Fibroblast of skin of scalp (primary cell): Measurements from ENCODE around the gene COBL.

Source experiments
- DNase-seq: peaks from one replicate; pipeline ENCODE4 v3.0.0-alpha.2; 2013

The COBL gene

DNA sequence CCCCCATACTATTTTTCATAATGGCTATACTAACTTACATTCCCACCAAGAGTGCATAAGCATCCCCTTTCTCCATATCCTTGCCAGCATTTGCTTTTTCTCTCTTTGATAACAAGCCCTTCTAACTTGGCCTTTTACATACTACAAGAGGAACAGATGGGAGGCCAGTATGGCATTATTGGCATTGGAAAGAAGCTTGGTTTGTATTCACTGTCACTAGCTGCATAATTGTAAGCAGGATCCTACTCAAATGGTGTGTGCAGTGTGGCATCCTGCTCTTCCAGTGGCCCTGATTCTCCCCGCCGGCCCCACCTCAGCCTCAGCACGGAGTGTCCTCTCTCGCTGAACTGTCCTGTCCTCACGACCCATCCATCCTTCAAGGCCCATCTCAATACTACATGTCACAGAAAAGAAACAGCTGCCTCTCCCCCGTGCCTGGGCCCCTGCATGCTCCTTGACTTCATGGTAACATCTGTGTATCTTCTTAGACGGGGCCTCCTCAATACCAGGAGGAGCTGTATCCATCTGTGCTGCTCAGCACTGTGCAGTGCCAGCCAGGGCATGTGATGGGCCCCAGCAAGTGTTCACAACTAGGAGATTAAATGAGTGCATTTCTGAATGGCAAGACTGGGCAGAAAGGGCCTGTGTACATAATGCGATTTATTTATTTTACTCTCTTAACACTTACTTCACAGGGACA lies 205.2 kb downstream of the COBL start:
- DNase-seq = no peak

DNA sequence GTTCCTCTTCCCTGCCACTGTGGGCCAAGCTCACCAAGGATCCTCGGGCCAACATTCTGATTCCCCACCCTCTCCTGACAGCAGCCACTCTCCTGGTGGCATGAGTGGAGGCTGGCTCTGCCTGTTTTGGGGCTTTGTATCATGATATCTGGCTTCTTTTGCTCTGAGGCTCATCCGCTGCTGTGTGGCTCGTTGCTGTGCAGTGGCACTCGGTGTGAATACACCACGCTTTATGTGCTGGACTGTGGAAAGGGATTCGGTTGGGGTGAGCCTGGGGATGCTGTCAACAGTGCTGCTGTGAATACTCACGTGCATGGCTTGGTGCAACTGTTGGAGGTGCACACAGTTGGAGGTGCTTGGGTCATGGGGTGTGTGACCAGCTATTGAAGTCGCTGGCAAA lies 208.5 kb downstream of the COBL start:
- DNase-seq = no peak

DNA sequence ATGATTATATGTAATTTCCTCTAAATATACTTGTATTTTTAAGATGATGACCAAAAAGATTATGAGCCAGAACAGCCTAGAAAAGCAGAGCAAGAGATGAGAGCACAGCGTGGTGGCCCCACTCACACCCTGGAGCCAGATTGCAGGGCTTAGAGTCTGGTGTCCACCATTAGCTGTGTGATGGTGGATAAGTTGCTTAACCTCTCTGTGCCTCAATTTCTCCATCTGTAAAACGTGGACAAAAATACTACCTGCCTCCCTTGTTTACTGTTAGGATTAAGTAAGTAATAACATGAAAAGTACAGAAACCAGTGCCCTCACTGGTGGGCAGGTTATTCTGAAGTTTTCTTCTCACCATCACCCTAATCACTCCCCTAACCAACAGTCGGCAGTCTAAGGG lies 212.3 kb downstream of the COBL start:
- no peak for DNase-seq

DNA sequence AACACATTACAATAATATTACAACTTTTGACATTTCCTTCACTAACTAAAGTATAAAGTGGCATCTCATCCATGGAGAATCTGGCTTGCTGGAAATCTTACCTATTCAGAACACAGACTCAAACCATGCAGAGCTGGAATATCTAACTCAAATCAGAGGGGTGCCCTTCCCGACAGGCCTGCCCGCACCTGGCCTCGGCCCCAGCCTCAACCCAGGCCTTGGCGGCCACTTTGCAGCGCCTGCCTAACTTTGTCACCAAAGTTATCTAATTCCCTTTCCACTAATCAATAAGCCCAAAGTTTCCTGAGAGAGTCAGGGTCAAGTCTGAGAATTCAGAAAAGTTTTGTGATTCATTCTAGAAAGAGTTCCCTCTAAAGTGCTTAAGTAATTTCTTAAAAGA lies 212.9 kb downstream of the COBL start:
- no peak for DNase-seq

DNA sequence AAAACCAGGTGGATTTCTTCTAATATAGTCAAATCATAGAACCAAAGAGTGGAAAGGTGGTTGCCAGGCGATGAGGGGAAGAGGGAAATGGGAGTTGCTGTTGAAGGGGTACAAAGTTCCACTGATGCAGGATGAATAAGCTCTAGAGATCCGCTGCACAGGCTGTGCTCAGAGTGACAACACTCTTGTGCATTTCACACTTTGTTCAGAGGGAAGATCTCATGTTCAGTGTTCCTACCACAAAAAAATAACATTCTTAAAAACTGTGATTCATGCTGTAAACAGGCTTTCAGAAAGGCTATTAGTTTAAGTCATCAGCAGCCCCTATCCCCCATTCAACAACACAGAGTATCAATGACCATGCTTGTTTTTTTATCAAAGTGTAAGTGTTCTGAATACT lies 213.8 kb downstream of the COBL start:
- DNase-seq = peak; percentile 82

DNA sequence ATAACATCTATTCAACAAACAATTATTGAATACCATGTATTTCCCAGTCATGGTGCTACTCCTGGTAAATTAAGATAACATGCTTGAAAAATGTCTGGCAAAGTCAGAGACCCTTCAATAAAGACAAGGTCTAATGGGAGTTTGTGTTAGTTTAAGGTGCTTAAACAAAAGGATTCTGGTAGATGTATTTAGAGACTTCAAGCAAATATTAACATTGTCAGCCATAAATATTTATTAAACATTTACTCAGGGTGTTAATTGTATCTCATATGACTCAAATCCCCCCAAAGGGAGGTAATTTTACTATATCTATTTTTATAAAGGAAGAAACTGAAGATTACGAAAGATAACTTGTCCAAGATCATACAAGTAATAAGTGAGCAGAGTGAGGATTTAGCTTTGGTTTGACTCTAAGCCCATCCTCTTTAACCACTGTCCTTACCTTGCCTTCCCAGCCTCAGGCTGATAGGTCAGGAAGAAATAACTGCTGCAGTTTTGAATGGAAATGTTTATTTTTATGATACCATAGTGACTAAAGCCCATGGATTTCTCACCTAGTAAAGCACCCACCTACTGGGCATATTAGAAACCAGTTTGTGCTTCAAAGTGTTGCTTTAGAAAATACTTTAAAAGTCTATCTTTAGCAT lies 215.4 kb downstream of the COBL start:
- no peak for DNase-seq

DNA sequence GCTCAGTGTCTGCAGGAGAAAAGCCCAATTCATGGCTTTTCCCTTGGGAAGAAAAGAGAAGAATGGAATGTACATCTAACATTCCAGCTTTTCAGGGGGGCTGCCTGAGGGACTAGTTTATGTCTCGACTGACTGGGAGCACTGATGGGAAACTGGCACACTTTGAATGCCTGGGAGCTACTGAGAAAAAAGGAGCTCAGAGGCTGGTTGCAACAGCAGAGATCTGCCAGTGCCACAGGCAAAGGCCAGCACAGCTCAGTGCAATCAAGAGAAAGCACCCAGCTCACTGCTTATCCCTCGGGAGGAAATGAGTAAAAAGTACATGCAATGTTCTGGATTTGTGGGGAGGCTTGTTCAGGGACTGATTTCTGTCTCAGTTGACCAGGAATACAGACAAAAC lies 226.2 kb downstream of the COBL start:
- DNase-seq = peak; percentile 60

DNA sequence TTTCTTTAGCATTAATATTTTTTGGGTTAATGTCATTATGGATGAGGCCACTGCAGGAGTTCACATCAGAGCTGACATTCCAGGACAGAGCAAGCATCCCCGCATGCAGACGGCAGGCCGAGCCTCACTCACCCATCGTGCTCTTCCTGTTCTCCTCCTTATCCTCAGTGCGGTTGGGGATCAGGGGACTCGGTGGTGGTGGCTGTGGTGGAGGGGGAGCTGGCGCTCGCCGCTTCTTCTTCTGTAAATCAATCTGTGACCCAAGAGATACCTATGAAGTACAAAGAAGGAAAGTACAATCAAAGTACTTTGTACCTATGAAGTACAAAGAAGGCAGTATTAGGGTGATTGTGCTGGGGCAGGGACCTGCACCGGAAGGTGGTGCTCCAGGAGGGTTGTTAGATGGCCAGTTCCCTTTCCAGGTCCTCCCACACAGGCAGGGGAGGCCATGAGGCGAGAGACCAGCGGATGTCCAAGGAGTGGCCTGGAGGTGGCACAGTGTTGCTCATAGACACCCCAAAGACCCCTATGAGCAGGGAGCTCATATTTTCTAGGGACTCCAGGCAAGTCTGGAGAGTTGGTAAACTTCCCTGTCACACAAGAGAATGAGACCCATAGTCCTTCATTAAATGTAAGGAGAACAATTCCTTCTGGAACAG lies 231.4 kb downstream of the COBL start:
- DNase-seq = no peak

DNA sequence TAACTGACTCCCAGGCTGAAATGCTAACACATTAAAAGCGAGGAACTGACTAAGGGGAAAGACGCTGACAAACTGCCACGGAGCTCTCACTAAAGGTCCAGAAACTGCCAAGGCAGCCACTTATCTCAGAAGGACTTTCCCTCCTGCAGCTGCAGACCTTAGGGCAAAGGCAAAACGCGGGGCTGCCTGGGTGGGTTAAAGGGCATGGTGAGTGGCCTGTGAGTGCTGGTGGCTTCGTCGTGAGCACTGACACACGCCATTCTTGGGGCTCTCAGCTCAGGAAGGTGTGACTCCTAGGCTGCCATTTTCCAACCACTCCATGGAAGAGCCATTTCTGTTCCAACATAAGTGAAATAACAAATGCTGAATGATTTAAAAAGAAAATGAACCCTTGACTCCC lies 232.5 kb downstream of the COBL start:
- DNase-seq = no peak

DNA sequence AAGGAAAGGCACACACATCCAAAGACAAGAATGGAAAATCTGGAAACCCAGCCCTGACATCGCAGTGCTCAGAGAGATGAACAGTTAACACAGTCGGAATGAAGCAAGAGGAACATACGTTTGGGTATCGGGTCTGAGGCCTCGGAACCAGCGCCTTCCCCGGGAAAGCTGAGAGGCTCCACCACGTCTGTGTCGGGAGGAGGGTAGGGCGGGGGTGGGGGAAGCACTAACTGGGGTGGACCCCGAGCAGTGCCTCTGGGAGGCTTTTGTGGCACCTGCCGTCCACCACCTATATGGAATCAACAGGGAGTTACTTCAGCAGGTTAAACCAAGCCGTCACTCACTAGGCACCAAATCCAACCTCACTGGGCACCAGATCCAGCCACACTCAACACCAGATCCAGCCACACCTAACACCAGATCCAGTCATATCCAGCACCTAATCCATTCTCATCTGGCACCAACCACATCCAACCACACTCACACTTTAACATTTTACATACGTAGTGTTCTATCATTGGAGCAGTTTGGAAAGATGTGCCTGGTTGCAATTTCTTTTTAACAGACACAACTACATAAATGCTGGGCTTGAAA lies 233.6 kb downstream of the COBL start:
- DNase-seq = no peak

DNA sequence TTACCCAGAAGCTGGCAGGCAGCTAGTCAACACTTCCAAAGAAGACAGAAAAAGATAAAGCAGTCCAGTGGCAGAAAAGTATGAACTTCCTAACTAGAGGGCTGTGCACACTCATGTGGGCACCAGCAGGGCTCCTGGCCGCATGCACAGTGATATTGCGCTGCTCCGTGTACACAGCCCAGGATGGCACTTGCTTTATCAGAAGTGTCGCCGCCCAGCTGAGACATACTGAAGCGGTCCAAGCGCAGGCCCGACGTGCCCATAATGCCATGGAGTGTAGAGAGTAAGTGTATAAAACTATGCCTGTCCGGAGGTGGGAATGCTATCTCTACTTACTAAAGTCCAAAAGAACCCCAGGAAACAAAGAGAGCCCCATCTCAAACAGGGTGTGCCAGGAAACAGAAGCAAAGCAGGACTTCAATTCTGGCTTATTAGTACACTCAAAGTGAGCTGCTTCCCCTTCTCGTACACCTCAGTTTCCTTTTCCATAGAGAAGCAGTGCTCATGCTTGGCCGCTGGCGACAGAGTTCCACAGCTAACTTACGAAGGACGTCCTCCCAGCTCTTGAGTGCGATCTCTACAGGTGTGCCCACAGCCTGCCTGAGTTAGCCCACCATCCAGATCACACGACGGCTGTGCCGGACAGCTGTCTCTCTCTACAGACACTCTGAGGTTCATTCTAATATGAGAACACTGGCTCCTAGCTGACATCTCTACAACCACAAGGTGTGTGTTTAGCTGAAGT lies 234.3 kb downstream of the COBL start:
- no peak for DNase-seq

DNA sequence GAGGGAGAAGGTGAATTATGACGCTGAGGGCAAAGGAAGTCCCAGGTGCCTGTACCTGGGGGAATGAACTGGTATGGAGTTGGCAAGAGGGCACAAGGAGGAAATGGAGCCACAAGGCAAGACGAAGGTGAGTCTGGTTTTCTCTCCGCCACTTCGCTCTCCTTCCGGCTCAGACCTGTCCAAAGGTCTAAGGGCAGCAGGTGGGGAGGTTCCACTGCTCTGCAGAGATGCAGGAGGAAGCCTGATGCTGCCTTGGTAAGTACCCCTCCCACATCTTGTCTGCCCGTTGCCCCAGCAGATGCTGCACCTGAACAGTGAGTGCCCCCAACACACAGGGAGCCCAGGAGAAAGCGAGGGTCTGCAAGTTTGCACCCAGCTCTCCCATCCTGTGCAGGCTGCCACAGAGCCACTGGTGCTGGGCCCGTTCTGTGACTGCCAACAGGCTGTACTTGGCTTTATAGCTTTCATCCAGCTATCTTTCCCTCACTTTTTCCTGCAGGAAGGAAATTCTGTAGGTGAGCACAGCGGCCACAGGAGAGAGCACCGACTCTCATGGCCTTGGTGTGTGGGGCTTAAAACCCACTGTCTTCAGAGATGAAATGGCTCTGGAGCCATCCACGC lies 235.2 kb downstream of the COBL start:
- DNase-seq = no peak

DNA sequence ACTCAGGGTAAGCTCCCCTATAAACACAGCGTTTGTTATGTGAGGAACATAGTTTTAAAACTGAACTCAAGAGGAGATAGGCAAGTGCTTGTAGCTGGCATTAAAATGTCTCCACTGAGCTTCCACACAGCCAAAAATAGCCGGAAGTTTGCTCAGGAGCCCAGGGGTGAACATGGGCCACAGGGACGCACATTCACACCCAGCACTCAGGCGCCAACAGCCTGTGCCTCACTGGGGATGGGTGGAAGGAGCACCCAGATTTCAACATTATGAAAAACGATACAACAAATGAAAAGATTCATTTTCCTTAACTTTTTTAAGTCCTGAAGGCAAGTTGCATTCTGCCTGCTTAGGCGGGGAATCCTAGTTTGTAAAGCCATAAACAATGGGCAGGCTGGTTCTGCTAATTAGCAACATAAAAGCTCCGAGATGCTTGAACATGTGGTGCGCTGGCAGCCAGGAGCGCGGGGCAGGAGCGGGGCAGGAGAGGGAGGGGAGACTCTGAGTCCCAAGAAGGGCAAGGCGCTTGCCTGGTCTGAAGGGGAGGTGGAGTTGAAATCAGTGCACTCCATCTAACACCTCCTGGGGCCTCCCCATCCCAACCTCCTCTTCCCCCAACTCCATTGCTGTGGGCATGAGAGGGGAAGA lies 235.9 kb downstream of the COBL start:
- no peak for DNase-seq

DNA sequence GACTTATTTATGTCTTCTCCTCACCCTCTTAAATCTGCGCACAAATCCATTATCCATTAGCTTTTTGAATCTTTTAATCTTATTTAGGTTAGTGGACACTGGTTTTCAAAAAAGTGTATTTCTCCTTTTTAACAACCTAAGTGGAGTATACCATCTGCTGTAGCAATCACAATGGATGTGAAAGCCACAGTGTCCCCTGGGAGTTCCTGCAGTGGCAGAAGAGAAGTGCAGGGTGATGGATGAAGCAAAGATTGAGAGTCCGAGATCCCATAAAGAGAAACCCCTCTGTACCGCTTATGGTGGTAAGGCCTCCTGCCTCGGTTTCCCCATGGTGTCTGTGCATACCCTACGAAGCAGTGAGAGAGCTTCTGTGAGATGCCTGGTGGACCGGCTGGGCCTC lies 236.4 kb downstream of the COBL start:
- DNase-seq = no peak

DNA sequence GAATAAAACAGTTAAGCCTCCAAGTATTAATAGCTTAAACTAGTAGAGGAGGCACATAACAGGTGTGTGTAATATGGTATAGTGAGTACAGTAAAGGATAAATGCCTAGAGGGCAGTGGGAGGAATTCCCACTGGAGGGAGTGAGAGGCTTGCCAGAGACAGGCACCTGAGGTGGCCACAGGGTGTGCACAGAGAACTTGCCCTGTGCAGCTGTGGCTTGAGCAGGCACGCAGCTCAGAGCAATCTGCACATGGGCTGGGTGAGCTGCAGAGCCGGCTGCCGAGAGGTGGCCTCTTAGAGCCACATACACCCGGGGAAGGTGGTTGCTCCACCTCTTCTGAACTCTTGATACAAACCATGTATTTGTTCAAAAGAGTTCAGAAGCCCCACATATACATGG lies 237.1 kb downstream of the COBL start:
- no peak for DNase-seq

DNA sequence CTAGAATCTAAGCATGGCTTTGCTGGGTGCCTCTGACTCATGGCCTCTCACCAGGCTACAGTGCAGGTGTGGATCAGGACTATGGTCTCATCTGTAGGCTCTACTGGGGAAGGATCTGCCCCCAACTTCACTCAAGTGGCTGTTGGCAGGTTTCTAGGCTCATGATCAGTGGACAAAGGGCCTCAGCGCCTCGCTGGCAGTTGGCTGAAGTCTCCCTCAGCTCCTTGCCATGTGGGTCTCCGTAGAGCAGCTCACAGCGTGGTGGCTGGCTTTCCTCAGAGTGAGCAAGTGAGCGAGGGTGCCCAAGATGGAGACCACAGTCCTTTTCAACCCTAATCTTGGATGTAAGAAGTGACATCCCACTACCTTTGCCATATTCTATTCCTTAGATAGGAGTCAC lies 238.0 kb downstream of the COBL start:
- no peak for DNase-seq

DNA sequence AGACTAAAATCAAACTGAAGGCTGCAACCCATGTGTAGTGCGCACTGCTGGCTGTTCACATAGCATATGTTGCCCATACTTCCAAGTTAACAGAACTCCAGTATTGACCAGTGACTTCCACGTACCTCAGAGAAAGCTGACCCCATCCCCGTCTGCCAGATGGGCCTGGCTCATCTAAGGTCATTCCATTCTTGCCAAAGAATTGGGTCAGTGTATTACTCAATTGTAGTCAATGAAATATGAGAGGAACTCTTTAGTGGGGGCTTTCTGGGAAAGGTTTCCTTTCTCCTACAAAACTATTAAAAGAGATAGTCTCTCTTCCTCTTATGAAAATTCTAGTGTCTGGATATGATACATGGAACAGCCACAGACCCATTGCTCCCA lies 238.6 kb downstream of the COBL start:
- DNase-seq = no peak

DNA sequence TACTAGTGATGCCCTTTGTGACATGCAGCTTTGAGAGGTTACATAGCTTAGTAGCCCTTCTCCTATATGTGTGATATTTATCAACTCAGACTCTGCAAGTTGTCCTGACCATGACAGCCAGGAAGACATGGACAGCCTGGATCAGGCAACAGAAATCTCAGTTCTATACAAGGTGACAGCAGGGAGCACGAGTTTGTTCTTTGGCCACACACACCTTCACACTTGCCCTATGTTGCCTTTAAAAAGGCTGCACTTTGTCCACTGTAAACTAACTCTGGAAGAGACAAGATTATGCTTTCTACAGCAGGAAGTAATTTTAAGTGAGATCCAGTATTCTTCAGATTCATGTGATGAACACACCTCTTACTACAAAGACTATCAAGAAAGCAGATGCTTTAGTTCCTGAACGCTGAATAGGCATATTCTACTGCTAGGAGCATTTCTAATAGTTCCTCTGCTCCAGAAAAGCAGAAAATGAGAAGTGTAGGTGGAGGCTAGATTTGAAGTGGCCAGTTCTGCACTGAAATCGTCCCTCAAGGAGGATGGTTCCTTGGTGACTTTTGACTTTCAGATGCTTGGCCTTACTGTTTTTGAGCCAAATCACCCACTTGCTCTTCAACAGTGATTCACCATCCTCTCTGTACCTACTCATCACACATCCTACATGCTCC lies 239.2 kb downstream of the COBL start:
- no peak for DNase-seq

DNA sequence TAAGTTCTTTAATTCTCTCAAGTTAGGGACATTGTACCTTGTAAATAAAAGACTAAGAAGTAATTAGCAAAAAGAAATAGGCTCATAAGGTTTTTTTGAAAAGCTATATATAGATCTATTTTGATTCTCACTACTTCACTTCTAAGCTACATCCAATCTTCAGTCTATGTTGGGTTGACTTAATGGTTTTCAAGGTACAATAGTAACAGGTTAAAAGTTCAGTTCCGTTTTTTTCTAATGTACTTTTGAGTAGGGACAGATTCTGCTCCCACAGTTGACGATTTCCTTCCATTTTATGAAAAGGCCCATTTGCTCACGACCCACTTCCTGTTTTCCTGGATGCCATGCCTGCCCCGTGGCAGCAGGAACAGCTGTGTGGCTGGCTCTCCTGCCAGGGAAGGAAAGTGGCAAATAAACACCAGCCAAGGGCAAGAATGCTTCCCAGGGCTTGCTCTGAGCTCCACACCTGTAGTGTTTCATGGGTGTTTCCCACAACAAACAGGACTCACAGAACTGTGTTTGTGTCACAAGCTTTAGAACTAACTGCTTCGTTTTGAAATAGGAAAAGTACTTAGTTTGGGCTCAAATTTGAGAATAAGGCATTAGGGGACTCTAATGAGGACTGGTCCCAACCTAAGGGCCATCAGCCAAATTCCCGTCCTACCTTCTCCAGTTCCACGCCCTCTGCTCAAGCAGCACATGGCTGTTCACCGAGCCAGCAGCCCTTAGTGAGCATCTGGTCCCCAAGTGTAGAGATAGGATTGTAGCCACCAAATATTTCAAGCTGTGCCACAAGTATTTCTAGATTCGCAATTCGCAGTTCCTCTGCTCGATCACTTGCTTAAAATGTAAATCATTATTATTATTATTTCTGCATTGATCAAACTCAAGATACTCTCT lies 240.7 kb downstream of the COBL start:
- no peak for DNase-seq

DNA sequence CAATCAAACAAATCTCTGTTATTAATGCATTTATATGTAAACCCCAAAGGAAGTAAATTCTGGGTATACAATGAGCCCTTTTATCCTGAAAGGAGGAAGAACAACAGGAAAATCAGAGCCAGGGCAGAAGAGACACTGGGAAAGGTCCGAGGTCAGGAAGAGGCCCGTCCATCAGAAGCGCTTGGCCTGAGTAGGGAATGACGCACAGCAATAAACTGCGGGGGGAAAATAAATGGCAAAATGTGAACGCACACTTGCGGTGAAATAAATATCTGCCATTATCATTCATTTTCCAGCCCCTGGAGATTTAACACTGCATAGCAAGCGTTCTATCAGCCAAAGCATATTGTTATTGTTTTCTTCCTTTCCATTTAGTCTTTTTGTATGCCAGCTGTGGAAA lies 243.4 kb downstream of the COBL start:
- no peak for DNase-seq
